ENCODE measurements around the gene PNPLA2. TPM values are rescaled to one million over a fixed set of nuclear protein-coding genes. Genes with fewer than 3 reads are reported as not detected.

The PNPLA2 gene
- total and polyA plus RNA-seq, 2 of the 8 experiments (the other 6 are each of a cell fraction or from before 2014, with no cell fraction given) = 30.9 to 62.1 TPM

DNA sequence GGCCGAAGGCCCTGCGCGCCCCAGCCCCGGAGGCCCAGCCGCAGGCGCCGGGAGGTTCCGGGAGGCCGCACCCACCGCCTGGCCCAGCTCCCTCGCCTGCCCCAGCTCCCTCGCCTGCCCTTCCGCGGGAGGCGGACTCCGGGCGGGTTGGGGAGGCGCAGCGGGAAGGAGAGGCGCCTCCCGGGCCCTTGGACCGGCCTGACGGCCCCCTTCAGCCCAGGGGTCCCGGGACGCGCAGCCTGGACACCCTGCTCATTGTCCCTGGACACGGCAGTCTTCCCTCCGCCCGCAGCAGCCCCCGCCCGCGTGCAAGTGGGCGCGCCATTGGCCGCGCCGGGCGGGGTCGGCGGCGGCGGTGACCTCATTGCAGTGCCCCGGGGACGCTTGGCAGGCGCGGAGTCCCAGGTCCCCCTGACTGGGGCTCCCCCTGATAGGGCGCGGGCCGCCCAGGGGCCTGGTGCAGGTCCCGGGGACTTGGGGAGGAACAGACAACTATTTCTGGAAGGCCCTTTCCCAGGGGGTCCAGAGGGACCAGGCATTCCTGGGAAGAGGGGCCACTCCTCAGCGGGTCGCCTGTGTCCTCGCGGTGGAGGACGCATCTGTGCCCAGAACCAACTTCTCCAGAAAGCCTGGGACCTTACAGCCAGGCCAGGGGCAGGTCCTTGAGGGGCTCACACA is 14.5 kb downstream of the PNPLA2 start:
- Histone ChIP-seq H4K5ac (ENCODE audit: insufficient read length, low read depth, low read length) (no peak overlapping the region), H2AFZ (ENCODE audit: low read length) (no peak overlapping the region), H4K91ac (replicated peaks; ENCODE audit: insufficient read length, low read length) (no peak overlapping the region), H3K4me1 (replicated peaks in 1 of 4; ENCODE audit: control insufficient read depth in 3 of 4, insufficient read depth in 4 of 4, low read length in 3 of 4) (peaks cover 0 to 45% (median 37%) of the 10 kb centered on the region in 4 experiments; a peak in 6 of 7 replicates), H3K56ac (replicated peaks; ENCODE audit: insufficient read length, low read depth, low read length) (no peak overlapping the region), H3K9ac (replicated peaks in 1 of 4; ENCODE audit: extremely low read depth in 1 of 4, low read depth in 3 of 4, low read length in 3 of 4) (peak overlapping the region in 3 of 4 experiments; percentile 13 to 65 (median 62); a peak in 5 of 7 replicates), H3K79me2 (ENCODE audit: control insufficient read depth in 1 of 2, insufficient read depth in 2 of 2, low read length in 2 of 2) (no peaks in the 10 kb centered on the region; a peak in 1 of 4 replicates), H3K14ac (ENCODE audit: insufficient read length) (no peak overlapping the region), H3K4me3 (ENCODE audit: extremely low read depth in 1 of 4, insufficient read depth in 2 of 4, low read depth in 3 of 4, low read length in 4 of 4) (peak overlapping the region; percentile 51 to 76 (median 58)), H4K20me1 (replicated peaks in 1 of 2; ENCODE audit: control insufficient read depth in 1 of 2, insufficient read depth in 2 of 2, low read length in 2 of 2) (peaks cover 2 to 24% of the 10 kb centered on the region in 2 experiments), H3K4me2 (ENCODE audit: insufficient read depth in 1 of 2, low read depth in 2 of 2, low read length in 2 of 2) (peak overlapping the region; percentile 81 to 84), H3K36me3 (ENCODE audit: control insufficient read depth in 2 of 4, insufficient read depth in 4 of 4, low read length in 3 of 4) (peaks cover 0 to 13% (median 5%) of the 10 kb centered on the region in 4 experiments; a peak in 4 of 8 replicates), H3K79me1 (ENCODE audit: low read depth, low read length) (no peaks in the 10 kb centered on the region; the same call in 1 of the 2 replicates), H3K23ac (ENCODE audit: insufficient read length) (no peak overlapping the region), H3K27ac (ENCODE audit: low read depth, low read length) (no peak overlapping the region), H3K4ac (replicated peaks; ENCODE audit: insufficient read length, low read depth, low read length) (no peak overlapping the region), H3K23me2 (ENCODE audit: low read depth, low read length) (peaks cover 29% of the 10 kb centered on the region), H3K27me3 (replicated peaks in 1 of 4; ENCODE audit: control insufficient read depth in 3 of 4, extremely low read depth in 1 of 4, insufficient read depth in 3 of 4, low read length in 3 of 4) (peaks cover 6 to 35% (median 29%) of the 10 kb centered on the region in 4 experiments), H3K9me3 (ENCODE audit: insufficient read depth in 2 of 2, low read depth in 1 of 2, low read length in 1 of 2) (no peaks in the 10 kb centered on the region), H2BK20ac (ENCODE audit: low read length) (no peak overlapping the region), H2BK120ac (replicated peaks; ENCODE audit: low read depth, low read length) (no peak overlapping the region), H2BK12ac (ENCODE audit: low read depth, low read length) (0 out of 2 replicates have a peak overlapping the region, but pooled peaks have one; percentile 23), H2BK15ac (ENCODE audit: low read length) (no peak overlapping the region), H2AK5ac (ENCODE audit: low read depth, low read length) (no peak overlapping the region), H2BK5ac (ENCODE audit: low read depth, low read length) (no peak overlapping the region), H4K8ac (ENCODE audit: extremely low read depth, insufficient read depth, low read length) (no peak overlapping the region), H3K18ac (ENCODE audit: extremely low read depth, low read length) (peak overlapping the region; percentile 48)
- ChIA-PET POLR2A (ENCODE audit: partially characterized antibody) (interaction anchor here (1.0 to 53.0 kb wide), 5 partner anchors 3 to 90 kb away, joined by 3 to 1917 read pairs (median 234); partner anchors contain the start of genes CD151, CEND1, CRACR2B and PIDD1), CTCF (ENCODE audit: partially characterized antibody) (interaction anchor here (0.6 to 2.5 kb wide), 6 partner anchors 10 to 103 kb away, joined by 3 to 17 read pairs (median 4); partner anchors contain the start of genes PNPLA2, POLR2L and TSPAN4)
- 4% methylated on average over 26 of the region's 55 CpGs; no CpG with 5 or more reads in 1 of the 2 experiments for WGBS, 2 experiments (ENCODE audit: extremely low coverage in 1 of 2, insufficient coverage in 1 of 2, insufficient read length in 1 of 2, insufficient replicate concordance in 2 of 2, low coverage in 1 of 2, low lambda C conversion rate in 2 of 2, missing lambda C conversion rate in 1 of 2)
- FAIRE-seq (no peak), DNase-seq (ENCODE audit: low read depth in 1 of 2, low spot score in 2 of 2) (peak in 1 of 2 experiments; percentile 77)
- TF ChIP-seq EGR1 (IDR thresholded peaks at IDR 0.05; ENCODE audit: borderline replicate concordance, low read depth, low read length) = no peak
- no peak for TF ChIP-seq NANOG (IDR thresholded peaks at IDR 0.05; ENCODE audit: insufficient read depth, low read depth, low read length, poor library complexity, severe bottlenecking)
- no peak for TF ChIP-seq RBBP5 (IDR thresholded peaks at IDR 0.05; ENCODE audit: borderline replicate concordance, low read depth, low read length)
- no peak for TF ChIP-seq POLR2AphosphoS5 (IDR thresholded peaks at IDR 0.05; ENCODE audit: low read depth, low read length)
- TF ChIP-seq TBP (IDR thresholded peaks at IDR 0.05; ENCODE audit: low read depth, low read length) = no peak
- peak; percentile 22 for TF ChIP-seq KDM4A (IDR thresholded peaks at IDR 0.05; ENCODE audit: low read depth, low read length, severe bottlenecking)
- peak; percentile 48; the same call in 1 of the 2 replicates for TF ChIP-seq CREB1 (IDR thresholded peaks at IDR 0.05)
- no peak for TF ChIP-seq SP4 (IDR thresholded peaks at IDR 0.05; ENCODE audit: low read length)
- TF ChIP-seq YY1 (IDR thresholded peaks at IDR 0.05; ENCODE audit: low read depth, low read length) = 0 out of 2 replicates have a peak, but pooled peaks have one; percentile 17
- no peak for TF ChIP-seq GABPA (IDR thresholded peaks at IDR 0.05; ENCODE audit: borderline replicate concordance, insufficient read depth, low read length)
- TF ChIP-seq SUZ12 (IDR thresholded peaks at IDR 0.05; ENCODE audit: low read length) = no peak
- no peak for TF ChIP-seq CBX8 (IDR thresholded peaks at IDR 0.05; ENCODE audit: borderline replicate concordance, low read depth, low read length)
- TF ChIP-seq CHD2 (IDR thresholded peaks at IDR 0.05; ENCODE audit: low read length) = no peak

Measured in H1 (cell line).